ENCODE data around the gene GMNC. TPM values are rescaled to one million over a fixed set of nuclear protein-coding genes. Genes with fewer than 3 reads are reported as not detected.

Gene GMNC
- total and polyA plus RNA-seq, 2 experiments from 2014 or later: not detected

DNA sequence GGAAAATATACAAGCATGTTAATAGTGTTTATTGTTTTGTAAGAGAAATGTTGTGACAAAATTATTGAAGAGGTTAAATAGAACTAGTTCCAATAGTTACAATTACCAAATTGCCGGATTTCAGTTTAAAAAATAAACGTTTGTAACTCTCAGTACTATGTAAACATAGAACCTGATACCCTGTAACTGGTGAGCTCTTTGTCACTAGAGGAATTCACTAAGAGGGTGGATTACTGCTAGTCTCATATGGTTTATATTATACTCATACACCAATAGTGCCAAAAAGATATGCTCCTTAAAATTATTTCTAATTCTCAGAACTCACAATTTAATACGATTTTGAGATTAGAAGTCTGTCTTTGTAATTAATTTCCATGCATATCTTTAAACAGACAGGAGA lies 7.6 kb upstream of the GMNC start:
- Histone ChIP-seq H3K4me1 (ENCODE audit: low read depth) (no peaks in the 10 kb centered on the region), H3K4me3 (no peak overlapping the region), H3K9me3 (ENCODE audit: low read depth) (no peaks in the 10 kb centered on the region), H3K36me3 (no peaks in the 10 kb centered on the region), H3K27me3 (peaks cover 10% of the 10 kb centered on the region), H3K27ac (no peak overlapping the region)
- DNase-seq (ENCODE audit: low read depth in 1 of 2, low spot score in 1 of 2): no peak
- TF ChIP-seq, protein P1, sequence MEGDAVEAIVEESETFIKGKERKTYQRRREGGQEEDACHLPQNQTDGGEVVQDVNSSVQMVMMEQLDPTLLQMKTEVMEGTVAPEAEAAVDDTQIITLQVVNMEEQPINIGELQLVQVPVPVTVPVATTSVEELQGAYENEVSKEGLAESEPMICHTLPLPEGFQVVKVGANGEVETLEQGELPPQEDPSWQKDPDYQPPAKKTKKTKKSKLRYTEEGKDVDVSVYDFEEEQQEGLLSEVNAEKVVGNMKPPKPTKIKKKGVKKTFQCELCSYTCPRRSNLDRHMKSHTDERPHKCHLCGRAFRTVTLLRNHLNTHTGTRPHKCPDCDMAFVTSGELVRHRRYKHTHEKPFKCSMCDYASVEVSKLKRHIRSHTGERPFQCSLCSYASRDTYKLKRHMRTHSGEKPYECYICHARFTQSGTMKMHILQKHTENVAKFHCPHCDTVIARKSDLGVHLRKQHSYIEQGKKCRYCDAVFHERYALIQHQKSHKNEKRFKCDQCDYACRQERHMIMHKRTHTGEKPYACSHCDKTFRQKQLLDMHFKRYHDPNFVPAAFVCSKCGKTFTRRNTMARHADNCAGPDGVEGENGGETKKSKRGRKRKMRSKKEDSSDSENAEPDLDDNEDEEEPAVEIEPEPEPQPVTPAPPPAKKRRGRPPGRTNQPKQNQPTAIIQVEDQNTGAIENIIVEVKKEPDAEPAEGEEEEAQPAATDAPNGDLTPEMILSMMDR (IDR thresholded peaks at IDR 0.05; ENCODE audit: low read depth, low read length): no peak

DNA sequence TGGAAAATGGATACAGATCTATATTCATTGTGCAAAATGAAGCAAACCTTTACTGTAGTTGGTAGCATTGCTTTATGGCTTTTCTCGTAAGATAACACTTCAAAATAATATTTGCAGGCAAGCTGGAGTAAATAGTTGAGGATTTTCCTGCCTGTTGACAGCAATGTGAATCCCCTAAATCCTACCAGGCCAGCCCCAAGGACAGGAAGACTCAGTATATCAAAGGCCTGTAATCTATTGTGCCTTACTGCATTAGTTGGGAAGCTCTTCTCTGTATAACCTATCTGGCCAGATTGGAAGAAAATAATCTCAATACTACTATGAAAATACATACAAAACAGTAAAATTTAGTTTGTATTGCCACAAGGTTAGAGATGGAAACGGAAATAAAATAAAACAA lies 4.6 kb upstream of the GMNC start:
- Histone ChIP-seq H3K4me3 (no peak overlapping the region), H3K27me3 (peaks cover 40% of the 10 kb centered on the region), H3K4me1 (ENCODE audit: low read depth) (no peaks in the 10 kb centered on the region), H3K36me3 (no peaks in the 10 kb centered on the region), H3K9me3 (ENCODE audit: low read depth) (no peaks in the 10 kb centered on the region), H3K27ac (no peak overlapping the region)
- TF ChIP-seq, protein P1 (IDR thresholded peaks at IDR 0.05; ENCODE audit: low read depth, low read length): no peak
- no peak for DNase-seq (ENCODE audit: low read depth in 1 of 2, low spot score in 1 of 2)

DNA sequence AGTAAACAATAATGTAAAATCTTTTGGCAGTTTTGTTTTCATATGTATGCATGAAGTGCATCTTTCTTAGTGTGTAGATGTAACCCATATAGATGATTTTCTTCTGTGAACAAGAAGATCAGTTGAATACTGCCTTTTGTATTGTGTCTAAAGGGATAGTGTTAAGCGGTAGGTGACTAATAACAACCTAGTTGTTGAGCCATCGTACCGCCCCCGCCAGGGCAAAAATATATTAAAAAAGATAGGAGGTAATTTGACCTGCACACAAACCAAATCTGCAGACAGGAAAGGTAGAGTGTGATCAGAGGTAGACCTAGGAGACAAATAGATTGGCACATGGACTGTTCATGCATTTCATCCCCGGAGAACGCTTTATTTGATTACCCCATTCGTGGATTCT lies 3.3 kb upstream of the GMNC start:
- peaks cover 49% of the 10 kb centered on the region for H3K27me3 ChIP-seq

DNA sequence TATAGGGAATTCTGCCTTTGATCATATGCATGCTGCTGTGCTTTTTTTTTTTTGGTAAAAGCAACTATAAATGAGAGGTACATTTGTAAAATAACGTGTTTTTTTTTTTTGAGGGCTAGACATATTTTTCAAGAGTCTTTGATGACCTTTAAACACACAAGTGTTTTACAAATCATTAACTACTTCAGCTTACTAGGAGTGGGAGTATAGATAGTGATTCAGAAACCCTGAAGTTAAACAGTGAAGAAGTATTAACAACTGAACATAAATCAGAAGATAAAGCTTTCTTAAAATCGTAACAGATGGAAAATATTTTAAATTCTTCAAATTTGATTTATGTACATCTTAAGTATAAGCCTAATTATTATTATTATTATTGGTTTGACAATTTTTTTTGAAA lies 2.9 kb upstream of the GMNC start:
- H3K4me3 ChIP-seq: no peak overlapping the region
- H3K36me3 ChIP-seq: no peaks in the 10 kb centered on the region
- H3K27ac ChIP-seq: no peak overlapping the region
- TF ChIP-seq, protein P1 (IDR thresholded peaks at IDR 0.05; ENCODE audit: low read depth, low read length): no peak
- H3K9me3 ChIP-seq (ENCODE audit: low read depth): no peaks in the 10 kb centered on the region
- peaks cover 51% of the 10 kb centered on the region for H3K27me3 ChIP-seq
- no peak for DNase-seq (ENCODE audit: low read depth in 1 of 2, low spot score in 1 of 2)
- no peaks in the 10 kb centered on the region for H3K4me1 ChIP-seq (ENCODE audit: low read depth)

More for the DNA sequence above, 3.3 kb upstream of the GMNC start:
- H3K4me3 ChIP-seq: no peak overlapping the region
- TF ChIP-seq, protein P1 (IDR thresholded peaks at IDR 0.05; ENCODE audit: low read depth, low read length): no peak
- DNase-seq (ENCODE audit: low read depth in 1 of 2, low spot score in 1 of 2): no peak
- H3K36me3 ChIP-seq: no peaks in the 10 kb centered on the region
- no peaks in the 10 kb centered on the region for H3K4me1 ChIP-seq (ENCODE audit: low read depth)
- H3K27ac ChIP-seq: no peak overlapping the region
- H3K9me3 ChIP-seq (ENCODE audit: low read depth): no peaks in the 10 kb centered on the region

DNA sequence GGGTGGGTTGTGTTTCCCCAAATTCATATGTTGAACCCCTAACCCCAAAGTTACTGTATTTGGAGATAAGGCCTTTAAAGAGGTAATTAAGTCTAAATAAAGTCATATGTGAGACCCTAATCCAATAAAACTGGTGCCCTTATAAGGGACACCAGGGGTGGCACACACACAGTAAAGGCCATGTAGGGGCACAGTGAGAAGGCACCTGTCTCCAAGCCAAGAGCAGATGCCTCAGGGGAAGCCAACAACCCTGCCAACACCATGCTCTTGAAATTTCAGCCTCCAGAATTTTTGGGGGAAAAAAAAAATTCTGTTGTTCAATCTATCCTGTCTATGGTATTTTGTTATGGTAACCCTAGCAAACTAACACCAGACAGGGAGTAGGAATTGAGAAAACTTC lies 1.5 kb upstream of the GMNC start:
- Histone ChIP-seq H3K36me3 (no peaks in the 10 kb centered on the region), H3K27me3 (peaks cover 51% of the 10 kb centered on the region), H3K27ac (no peak overlapping the region), H3K9me3 (ENCODE audit: low read depth) (no peaks in the 10 kb centered on the region), H3K4me3 (no peak overlapping the region), H3K4me1 (ENCODE audit: low read depth) (no peaks in the 10 kb centered on the region)
- no peak for DNase-seq (ENCODE audit: low read depth in 1 of 2, low spot score in 1 of 2)
- TF ChIP-seq, protein P1 (IDR thresholded peaks at IDR 0.05; ENCODE audit: low read depth, low read length): no peak

DNA sequence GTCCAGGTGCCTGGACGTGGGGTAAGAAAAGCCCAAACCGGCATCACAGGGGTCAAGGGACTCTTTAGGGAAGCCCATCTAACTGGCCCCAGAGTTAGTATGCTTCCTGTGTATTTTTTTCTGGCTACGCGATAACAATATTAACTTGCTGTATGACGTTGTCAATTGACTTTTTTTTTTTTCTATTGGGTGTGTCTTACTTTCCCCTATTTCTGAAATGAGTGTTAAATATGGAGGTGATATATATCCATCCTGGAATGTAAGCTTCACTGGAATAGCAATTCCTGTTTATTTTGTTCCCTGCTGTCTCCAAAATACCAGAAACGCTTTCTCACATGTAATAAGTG lies 598 bp upstream of the GMNC start:
- H3K36me3 ChIP-seq: no peaks in the 10 kb centered on the region
- no peak overlapping the region for H3K27ac ChIP-seq
- TF ChIP-seq, protein P1 (IDR thresholded peaks at IDR 0.05; ENCODE audit: low read depth, low read length): no peak
- DNase-seq (ENCODE audit: low read depth in 1 of 2, low spot score in 1 of 2): no peak
- H3K9me3 ChIP-seq (ENCODE audit: low read depth): no peaks in the 10 kb centered on the region
- peaks cover 51% of the 10 kb centered on the region for H3K27me3 ChIP-seq
- peak overlapping the region; percentile 56 for H3K4me3 ChIP-seq
- H3K4me1 ChIP-seq (ENCODE audit: low read depth): no peaks in the 10 kb centered on the region
